ENCODE measurements around the gene RTRAF. TPM values are rescaled to one million over a fixed set of nuclear protein-coding genes. Genes with fewer than 3 reads are reported as not detected.

RTRAF gene
- total RNA-seq, 6 donors from 2014 or later = 7.3 to 116 (median 62.0) TPM

GRCh38 chr14:52032204-52032801 is 43.0 kb downstream of the RTRAF start:
- no peak for DNase-seq
- TF ChIP-seq EP300 (IDR thresholded peaks at IDR 0.05) (no peak), POLR2A (IDR thresholded peaks at IDR 0.05) (no peak), POLR2AphosphoS5 (IDR thresholded peaks at IDR 0.05) (no peak), CTCF (IDR thresholded peaks at IDR 0.05) (no peak)
- peak in 1 of 2 donors; percentile 55 for ATAC-seq (ENCODE audit: low FRiP score in 2 of 2)
- 58 to 67% methylated on average over 7 of the region's 7 CpGs for WGBS, 2 donors
- Histone ChIP-seq H3K27me3 (no peaks in the 10 kb centered on the region), H3K27ac (no peak overlapping the region), H3K4me3 (no peak overlapping the region), H3K9me3 (no peaks in the 10 kb centered on the region), H3K36me3 (no peaks in the 10 kb centered on the region), H3K4me1 (no peaks in the 10 kb centered on the region)

GRCh38 chr14:52033101-52033642 is 43.8 kb downstream of the RTRAF start:
- 65 to 70% methylated on average over 10 of the region's 10 CpGs for WGBS, 2 donors
- TF ChIP-seq EP300 (IDR thresholded peaks at IDR 0.05) (no peak), CTCF (IDR thresholded peaks at IDR 0.05) (no peak), POLR2A (IDR thresholded peaks at IDR 0.05) (no peak), POLR2AphosphoS5 (IDR thresholded peaks at IDR 0.05) (no peak)
- Histone ChIP-seq H3K36me3 (no peaks in the 10 kb centered on the region), H3K27ac (no peak overlapping the region), H3K4me1 (no peaks in the 10 kb centered on the region), H3K4me3 (no peak overlapping the region), H3K9me3 (no peaks in the 10 kb centered on the region), H3K27me3 (no peaks in the 10 kb centered on the region)
- no peak for DNase-seq
- ATAC-seq (ENCODE audit: low FRiP score in 2 of 2) = peak in 1 of 2 donors; percentile 38

GRCh38 chr14:52039124-52039815 is 49.9 kb downstream of the RTRAF start:
- no peak overlapping the region for H3K4me3 ChIP-seq
- no peaks in the 10 kb centered on the region for H3K36me3 ChIP-seq
- H3K4me1 ChIP-seq = peaks cover 0 to 6% (median 3%) of the 10 kb centered on the region in 4 donors
- ATAC-seq (ENCODE audit: low FRiP score in 2 of 2) (no peak), DNase-seq (no peak)
- WGBS, 2 donors = 91 to 96% methylated on average over 6 to 7 of the region's 7 CpGs
- H3K9me3 ChIP-seq = no peaks in the 10 kb centered on the region
- H3K27ac ChIP-seq = no peak overlapping the region
- no peaks in the 10 kb centered on the region for H3K27me3 ChIP-seq
- TF ChIP-seq POLR2A (IDR thresholded peaks at IDR 0.05) (no peak), CTCF (IDR thresholded peaks at IDR 0.05) (no peak), POLR2AphosphoS5 (IDR thresholded peaks at IDR 0.05) (no peak), EP300 (IDR thresholded peaks at IDR 0.05) (no peak)

- no peak overlapping the region for H3K27ac ChIP-seq
- ATAC-seq (ENCODE audit: low FRiP score in 2 of 2) (no peak), DNase-seq (no peak)
- 93 to 96% methylated on average over 7 of the region's 7 CpGs for WGBS, 2 donors
- no peaks in the 10 kb centered on the region for H3K9me3 ChIP-seq
- H3K4me1 ChIP-seq = peaks cover 4 to 7% (median 6%) of the 10 kb centered on the region in 4 donors
- no peaks in the 10 kb centered on the region for H3K27me3 ChIP-seq
- H3K36me3 ChIP-seq = no peaks in the 10 kb centered on the region
- no peak overlapping the region for H3K4me3 ChIP-seq
- TF ChIP-seq CTCF (IDR thresholded peaks at IDR 0.05) (no peak), EP300 (IDR thresholded peaks at IDR 0.05) (no peak), POLR2AphosphoS5 (IDR thresholded peaks at IDR 0.05) (no peak), POLR2A (IDR thresholded peaks at IDR 0.05) (no peak)
These were observed 51.3 kb downstream of the RTRAF start for GRCh38 chr14:52040598-52040997.

All from upper lobe of left lung (tissue), 6 donors.